Right lobe of liver (tissue), 4 donors: Measurements from ENCODE around the gene PIK3CD.
A peak's percentile ranks its signal among the peaks of the same experiment; 100 is the strongest.

ENCODE experiments used
- POLR2A ChIP-seq: fragments of 450-650 bp; IDR thresholded peaks from one replicate; pipeline ENCODE4 v1.6.1; 2017; ENCODE audit warnings: antibody characterized with exemption, mild to moderate bottlenecking
- TF ChIP-seq, protein P1 (sequence below), 4 donors: fragments of 200-600 bp in 3 of 4; fragments of 450-650 bp in 1 of 4; IDR thresholded peaks; one replicate each; pipeline versions ENCODE4 v1.5.1 to v1.8.0; 2016 to 2022; ENCODE audit warnings: antibody characterized with exemption in 4 of 4, mild to moderate bottlenecking in 2 of 4
- donor health status: DM: no; HTN: no; CAD: no.
- donor health status: DM: no; HTN: no; CAD: no.
- donor health status: DM: no; HTN: yes; CAD: no.

DNA sequence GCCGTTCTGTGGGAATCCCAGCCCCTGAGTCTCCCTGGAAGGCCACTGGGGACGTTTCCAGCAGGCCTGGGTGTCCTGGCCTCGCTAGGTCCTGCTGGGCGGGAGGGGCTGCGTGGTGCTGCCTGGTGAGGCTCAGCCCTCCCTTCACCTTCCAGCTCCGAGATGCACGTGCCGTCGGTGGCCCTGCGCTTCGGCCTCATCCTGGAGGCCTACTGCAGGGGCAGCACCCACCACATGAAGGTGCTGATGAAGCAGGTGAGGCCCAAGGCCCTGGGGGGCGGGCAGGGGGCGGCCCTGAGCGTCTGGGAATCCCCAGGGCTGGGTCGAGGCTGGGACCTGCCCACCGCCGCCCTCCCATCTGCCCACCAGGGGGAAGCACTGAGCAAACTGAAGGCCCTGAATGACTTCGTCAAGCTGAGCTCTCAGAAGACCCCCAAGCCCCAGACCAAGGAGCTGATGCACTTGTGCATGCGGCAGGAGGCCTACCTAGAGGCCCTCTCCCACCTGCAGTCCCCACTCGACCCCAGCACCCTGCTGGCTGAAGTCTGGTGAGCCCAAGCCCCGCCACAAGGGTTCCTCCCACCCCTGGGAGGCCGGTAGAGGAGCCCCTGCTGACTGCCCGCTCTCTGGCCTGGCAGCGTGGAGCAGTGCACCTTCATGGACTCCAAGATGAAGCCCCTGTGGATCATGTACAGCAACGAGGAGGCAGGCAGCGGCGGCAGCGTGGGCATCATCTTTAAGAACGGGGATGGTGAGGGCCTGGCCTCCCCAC lies 70.3 kb downstream of the PIK3CD start:
- TF ChIP-seq POLR2A: no peak
- TF ChIP-seq, protein P1, sequence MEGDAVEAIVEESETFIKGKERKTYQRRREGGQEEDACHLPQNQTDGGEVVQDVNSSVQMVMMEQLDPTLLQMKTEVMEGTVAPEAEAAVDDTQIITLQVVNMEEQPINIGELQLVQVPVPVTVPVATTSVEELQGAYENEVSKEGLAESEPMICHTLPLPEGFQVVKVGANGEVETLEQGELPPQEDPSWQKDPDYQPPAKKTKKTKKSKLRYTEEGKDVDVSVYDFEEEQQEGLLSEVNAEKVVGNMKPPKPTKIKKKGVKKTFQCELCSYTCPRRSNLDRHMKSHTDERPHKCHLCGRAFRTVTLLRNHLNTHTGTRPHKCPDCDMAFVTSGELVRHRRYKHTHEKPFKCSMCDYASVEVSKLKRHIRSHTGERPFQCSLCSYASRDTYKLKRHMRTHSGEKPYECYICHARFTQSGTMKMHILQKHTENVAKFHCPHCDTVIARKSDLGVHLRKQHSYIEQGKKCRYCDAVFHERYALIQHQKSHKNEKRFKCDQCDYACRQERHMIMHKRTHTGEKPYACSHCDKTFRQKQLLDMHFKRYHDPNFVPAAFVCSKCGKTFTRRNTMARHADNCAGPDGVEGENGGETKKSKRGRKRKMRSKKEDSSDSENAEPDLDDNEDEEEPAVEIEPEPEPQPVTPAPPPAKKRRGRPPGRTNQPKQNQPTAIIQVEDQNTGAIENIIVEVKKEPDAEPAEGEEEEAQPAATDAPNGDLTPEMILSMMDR (IDR thresholded peaks at IDR 0.05): peak; percentile 24 to 50 (median 44)
